HL-60 (cell line): ENCODE results near the gene APOL2.
"Not testable (repeated sequence)": the region's sequence is repeated elsewhere in the genome, so short reads cannot be mapped to it uniquely, and the experiment has no call there.

Experiments used
- DNase-seq, 2 experiments: peaks; one replicate each; pipeline ENCODE4 v3.0.0-alpha.2; 2010 to 2020; ENCODE audit warnings: low read depth in 1 of 2, low spot score in 1 of 2
- H3K27ac ChIP-seq: fragments of 250-450 bp; sonication (Bioruptor Pico); replicated peaks from 2 replicates; pipeline ENCODE4 v1.5.1; 2020; ENCODE audit warnings: mild to moderate bottlenecking, moderate library complexity
- H3K27me3 ChIP-seq: fragments of 250-450 bp; sonication (Bioruptor Pico); 2 replicates; pipeline ENCODE4 v1.5.1; 2021; ENCODE audit warnings: mild to moderate bottlenecking, moderate library complexity; ENCODE audit not compliant: insufficient read depth, poor library complexity, severe bottlenecking
- H3K4me3 ChIP-seq: replicated peaks from 2 replicates; pipeline ENCODE4 v1.5.1; 2011; ENCODE audit warnings: mild to moderate bottlenecking, control low read depth, low read length; ENCODE audit not compliant: insufficient read depth
- CTCF ChIP-seq: IDR thresholded peaks from one replicate; pipeline ENCODE4 v1.5.1; 2011; ENCODE audit warnings: low read length, control low read depth, inconsistent platforms; ENCODE audit not compliant: insufficient read depth
- GABPA ChIP-seq: IDR thresholded peaks from 2 replicates; pipeline ENCODE4 v1.6.1; 2012; ENCODE audit warnings: low read depth
- POLR2AphosphoS5 ChIP-seq: IDR thresholded peaks from 2 replicates; pipeline ENCODE4 v1.6.1; 2012; ENCODE audit warnings: low read depth
- REST ChIP-seq: IDR thresholded peaks from 2 replicates; pipeline ENCODE4 v1.6.1; 2012; ENCODE audit warnings: low read depth; ENCODE audit not compliant: insufficient replicate concordance
- SPI1 ChIP-seq: IDR thresholded peaks from 2 replicates; pipeline ENCODE4 v1.6.1; 2012; ENCODE audit warnings: low read depth, mild to moderate bottlenecking, borderline replicate concordance

APOL2 gene

GRCh38 chr22:36274531-36274930 is 35.2 kb upstream of the APOL2 start:
- no peak for DNase-seq
- TF ChIP-seq REST, result no peak
- TF ChIP-seq POLR2AphosphoS5, result no peak
- no peak for TF ChIP-seq CTCF
- TF ChIP-seq GABPA, result no peak
- TF ChIP-seq SPI1, result no peak
- no peak overlapping the region for H3K27ac ChIP-seq
- no peak overlapping the region for H3K4me3 ChIP-seq
- no peaks in the 10 kb centered on the region for H3K27me3 ChIP-seq

DNA sequence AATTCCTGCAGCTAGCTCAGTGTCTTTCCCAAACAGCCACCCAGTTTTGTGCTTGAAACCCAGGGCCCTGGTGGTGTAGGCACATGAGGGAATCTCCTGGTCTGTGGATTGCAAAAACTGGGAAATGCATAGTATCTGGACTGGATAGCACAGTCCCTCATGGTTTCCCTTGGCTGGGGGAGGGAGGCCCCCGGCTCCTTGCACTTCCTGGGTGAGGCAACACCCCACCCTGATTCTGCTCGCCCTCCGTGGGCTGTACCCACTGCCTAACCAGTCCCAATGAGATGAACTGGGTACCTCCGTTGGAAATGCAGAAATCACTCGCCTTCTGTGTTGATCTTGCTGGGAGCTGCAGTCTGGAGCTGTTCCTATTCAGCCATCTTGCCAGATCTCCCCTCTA is 32.6 kb upstream of the APOL2 start:
- not testable (repeated sequence) for DNase-seq, H3K4me3 ChIP-seq, H3K27ac ChIP-seq, H3K27me3 ChIP-seq

GRCh38 chr22:36271231-36271630 is 31.9 kb upstream of the APOL2 start:
- H3K4me3 ChIP-seq, H3K27me3 ChIP-seq, DNase-seq, H3K27ac ChIP-seq: not testable (repeated sequence)

GRCh38 chr22:36267896-36268485 is 28.7 kb upstream of the APOL2 start:
- no peak overlapping the region for H3K4me3 ChIP-seq
- DNase-seq, result no peak
- no peak for TF ChIP-seq REST
- no peak for TF ChIP-seq SPI1
- no peak for TF ChIP-seq GABPA
- TF ChIP-seq CTCF, result no peak
- TF ChIP-seq POLR2AphosphoS5, result no peak
- H3K27me3 ChIP-seq, result no peaks in the 10 kb centered on the region
- H3K27ac ChIP-seq, result no peak overlapping the region

GRCh38 chr22:36267058-36267457 is 27.7 kb upstream of the APOL2 start:
- Histone ChIP-seq H3K27me3 (no peaks in the 10 kb centered on the region), H3K27ac (no peak overlapping the region), H3K4me3 (no peak overlapping the region)
- DNase-seq, result no peak
- TF ChIP-seq SPI1 (no peak), CTCF (no peak), POLR2AphosphoS5 (no peak), REST (no peak), GABPA (no peak)

DNA sequence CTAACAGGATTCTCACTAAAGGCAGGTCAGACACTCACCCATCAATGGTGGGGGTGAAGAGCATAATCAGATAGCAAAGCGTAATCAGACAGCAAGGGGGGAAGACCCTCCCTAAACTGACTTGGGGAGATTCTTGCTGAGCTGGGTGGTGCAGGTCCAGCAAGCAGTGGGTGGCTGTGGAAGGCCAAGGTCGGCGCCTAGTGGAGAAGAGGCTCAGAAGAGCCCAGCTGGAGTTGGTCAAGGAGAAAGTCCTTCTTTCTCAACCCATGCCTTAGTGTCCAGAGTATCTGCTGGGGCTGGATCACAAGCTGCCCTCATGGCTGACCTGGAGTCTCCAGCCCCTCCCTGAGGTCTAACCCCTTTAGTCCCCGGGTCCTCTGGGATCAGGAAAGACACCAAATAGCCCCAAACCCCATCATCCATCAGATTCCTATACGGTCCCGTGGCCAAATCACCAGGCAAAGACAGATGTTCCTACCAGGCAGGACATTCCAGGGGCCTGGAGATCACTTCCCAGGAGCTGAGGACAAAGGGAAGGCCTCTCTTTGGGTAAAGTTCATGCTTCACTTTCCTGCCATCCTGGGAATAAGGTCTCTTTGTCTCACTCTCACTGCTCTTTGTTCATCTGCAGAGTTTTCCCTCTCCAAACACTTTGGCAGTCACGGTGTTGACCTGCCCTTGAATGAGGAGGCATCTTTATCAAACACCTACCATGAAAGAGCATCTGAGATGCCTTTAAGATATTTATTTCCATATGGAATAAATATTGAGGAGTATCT is 24.7 kb upstream of the APOL2 start:
- not testable (repeated sequence) for H3K27me3 ChIP-seq, H3K27ac ChIP-seq, H3K4me3 ChIP-seq, DNase-seq
